Osteoblast (primary cell): ENCODE results near the gene ABCC5. TPM values are rescaled to one million over a fixed set of nuclear protein-coding genes. Genes with fewer than 3 reads are reported as not detected.

Experiments used
- DNase-seq: peaks from one replicate; pipeline ENCODE4 v3.0.0; 2011; ENCODE audit warnings: low spot score, mixed read lengths; ENCODE audit not compliant: insufficient read length; ENCODE audit errors: missing footprints
- H2AFZ ChIP-seq: 2 replicates; pipeline ENCODE4 v1.6.0; 2011; ENCODE audit warnings: mild to moderate bottlenecking, low read length
- H3K27ac ChIP-seq: 2 replicates; pipeline ENCODE4 v1.5.1; 2011; ENCODE audit warnings: mild to moderate bottlenecking, low read depth, low read length, moderate library complexity
- H3K27me3 ChIP-seq: 2 replicates; pipeline ENCODE4 v1.6.0; 2012; ENCODE audit warnings: mild to moderate bottlenecking, control low read depth, inconsistent platforms, low read length, moderate library complexity; ENCODE audit not compliant: insufficient read depth
- H3K36me3 ChIP-seq: 2 replicates; pipeline ENCODE4 v1.5.1; 2011; ENCODE audit warnings: mild to moderate bottlenecking, low read length, control low read depth, moderate library complexity; ENCODE audit not compliant: insufficient read depth
- H3K4me1 ChIP-seq: 2 replicates; pipeline ENCODE4 v1.5.1; 2011; ENCODE audit warnings: mild to moderate bottlenecking, low read length, control low read depth, moderate library complexity; ENCODE audit not compliant: insufficient read depth
- H3K4me2 ChIP-seq: 2 replicates; pipeline ENCODE4 v1.6.0; 2011; ENCODE audit warnings: mild to moderate bottlenecking, low read length; ENCODE audit not compliant: insufficient read depth
- H3K4me3 ChIP-seq: fragments of 200-600 bp; sonication (generic); 3 replicates; pipeline ENCODE4 v1.5.1; 2012; ENCODE audit warnings: mild to moderate bottlenecking, low read length, inconsistent platforms; ENCODE audit not compliant: insufficient read depth
- H3K79me2 ChIP-seq: 2 replicates; pipeline ENCODE4 v1.6.0; 2012; ENCODE audit warnings: mild to moderate bottlenecking, low read length, control low read depth, inconsistent platforms; ENCODE audit not compliant: insufficient read depth
- H3K9me3 ChIP-seq: 2 replicates; pipeline ENCODE4 v1.5.1; 2011; ENCODE audit warnings: low read depth, low read length, control low read depth
- H4K20me1 ChIP-seq: 2 replicates; pipeline ENCODE4 v1.6.0; 2012; ENCODE audit warnings: mild to moderate bottlenecking, low read length, control low read depth; ENCODE audit not compliant: insufficient read depth
- total RNA-seq: library from RNA; depleted of rRNA; stranded (reverse); fragments of >200 nt; gene quantifications from 2 replicates; pipeline ENCODE4 v1.2.3, GENCODE V29; 2012
- TF ChIP-seq, protein P1 (sequence below): IDR thresholded peaks from 2 replicates; pipeline ENCODE4 v1.5.1; 2011; ENCODE audit warnings: mild to moderate bottlenecking, low read depth, low read length, moderate library complexity; ENCODE audit errors: extremely low read depth

ABCC5 gene
- total RNA-seq, 1 donor, result 19.2 TPM

DNA sequence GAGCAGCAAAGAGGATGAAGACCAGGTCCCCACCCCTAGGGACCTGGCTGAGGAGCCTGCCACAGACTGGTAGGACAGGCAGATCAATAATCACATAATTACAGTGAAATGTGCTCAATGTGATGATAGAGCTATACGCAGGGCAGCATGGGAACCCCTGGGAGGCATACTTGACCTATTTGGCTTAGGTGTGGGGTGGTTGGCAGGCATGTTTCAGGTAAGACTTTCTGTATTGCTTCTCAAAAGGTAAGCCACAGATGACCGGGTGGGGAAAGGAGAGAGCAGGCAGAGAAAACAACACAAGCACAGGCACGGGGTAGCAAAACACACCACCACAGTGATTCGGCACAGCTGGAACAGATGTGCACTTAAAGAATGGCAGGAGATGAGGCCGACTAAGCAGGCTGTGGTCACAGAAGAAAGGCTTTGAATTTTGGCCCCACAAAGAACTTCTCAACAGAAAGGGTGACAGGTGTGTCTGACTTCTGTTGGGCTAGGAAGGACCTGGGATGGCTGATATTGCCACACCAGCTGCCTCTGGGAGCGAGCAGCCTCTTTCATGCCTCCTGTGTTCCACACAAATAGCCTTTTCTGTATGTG, 64.1 kb downstream of the ABCC5 start:
- H3K27ac ChIP-seq, result no peak overlapping the region
- no peak overlapping the region for H3K4me3 ChIP-seq
- H3K4me1 ChIP-seq, result no peaks in the 10 kb centered on the region
- no peaks in the 10 kb centered on the region for H3K9me3 ChIP-seq
- no peaks in the 10 kb centered on the region for H3K27me3 ChIP-seq
- no peak for DNase-seq
- H3K4me2 ChIP-seq, result no peak overlapping the region
- H3K36me3 ChIP-seq, result peaks cover 27% of the 10 kb centered on the region
- TF ChIP-seq, protein P1, sequence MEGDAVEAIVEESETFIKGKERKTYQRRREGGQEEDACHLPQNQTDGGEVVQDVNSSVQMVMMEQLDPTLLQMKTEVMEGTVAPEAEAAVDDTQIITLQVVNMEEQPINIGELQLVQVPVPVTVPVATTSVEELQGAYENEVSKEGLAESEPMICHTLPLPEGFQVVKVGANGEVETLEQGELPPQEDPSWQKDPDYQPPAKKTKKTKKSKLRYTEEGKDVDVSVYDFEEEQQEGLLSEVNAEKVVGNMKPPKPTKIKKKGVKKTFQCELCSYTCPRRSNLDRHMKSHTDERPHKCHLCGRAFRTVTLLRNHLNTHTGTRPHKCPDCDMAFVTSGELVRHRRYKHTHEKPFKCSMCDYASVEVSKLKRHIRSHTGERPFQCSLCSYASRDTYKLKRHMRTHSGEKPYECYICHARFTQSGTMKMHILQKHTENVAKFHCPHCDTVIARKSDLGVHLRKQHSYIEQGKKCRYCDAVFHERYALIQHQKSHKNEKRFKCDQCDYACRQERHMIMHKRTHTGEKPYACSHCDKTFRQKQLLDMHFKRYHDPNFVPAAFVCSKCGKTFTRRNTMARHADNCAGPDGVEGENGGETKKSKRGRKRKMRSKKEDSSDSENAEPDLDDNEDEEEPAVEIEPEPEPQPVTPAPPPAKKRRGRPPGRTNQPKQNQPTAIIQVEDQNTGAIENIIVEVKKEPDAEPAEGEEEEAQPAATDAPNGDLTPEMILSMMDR, result no peak
- H3K79me2 ChIP-seq, result no peaks in the 10 kb centered on the region
- no peak overlapping the region for H2AFZ ChIP-seq
- no peaks in the 10 kb centered on the region for H4K20me1 ChIP-seq

DNA sequence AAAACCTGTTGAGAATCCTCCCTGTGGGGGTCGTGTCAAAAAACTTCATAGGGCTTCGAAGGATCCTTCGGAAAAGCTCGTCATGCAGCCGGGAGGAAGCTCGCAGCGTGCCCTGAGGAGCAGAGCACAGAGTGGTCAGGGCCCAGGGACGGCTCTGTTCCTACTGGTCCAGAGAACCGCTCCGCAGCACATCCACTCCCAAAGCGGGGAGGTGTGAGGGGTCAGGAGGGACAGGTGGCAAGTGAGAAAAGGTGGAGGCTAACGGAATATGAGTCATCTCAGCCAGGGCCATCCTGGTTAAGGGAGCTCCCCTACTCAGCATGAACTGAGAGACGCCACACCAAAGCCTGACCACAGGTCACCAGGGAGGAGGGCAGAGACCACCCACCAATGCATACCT, 66.2 kb downstream of the ABCC5 start:
- Histone ChIP-seq H3K27me3 (no peaks in the 10 kb centered on the region), H3K27ac (no peak overlapping the region), H4K20me1 (no peaks in the 10 kb centered on the region), H3K4me3 (no peak overlapping the region), H3K4me1 (no peaks in the 10 kb centered on the region), H3K79me2 (no peaks in the 10 kb centered on the region), H3K36me3 (peaks cover 28% of the 10 kb centered on the region), H3K9me3 (no peaks in the 10 kb centered on the region), H3K4me2 (no peak overlapping the region), H2AFZ (no peak overlapping the region)
- DNase-seq, result no peak
- TF ChIP-seq, protein P1, result no peak

DNA sequence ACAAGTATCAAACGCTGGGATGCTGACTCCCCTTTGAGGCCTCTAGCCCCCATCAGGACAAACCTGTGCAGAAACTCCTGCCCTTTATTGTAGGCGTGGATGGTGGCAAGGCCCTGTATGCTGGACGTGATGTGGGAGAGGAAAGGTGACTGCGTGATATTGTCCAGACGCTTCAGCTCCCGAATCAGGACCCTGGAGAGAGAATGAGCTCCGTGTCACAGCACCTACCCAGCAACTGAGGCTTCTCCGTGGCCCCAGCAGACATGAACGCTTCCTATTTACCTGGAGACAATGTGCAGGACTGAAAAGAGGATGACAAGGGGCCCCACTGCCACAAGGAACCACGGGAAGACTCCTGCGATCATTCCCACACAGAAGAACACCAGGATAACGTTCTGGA, 68.0 kb downstream of the ABCC5 start:
- H3K4me3 ChIP-seq, result no peak overlapping the region
- no peak overlapping the region for H3K27ac ChIP-seq
- H3K4me2 ChIP-seq, result no peak overlapping the region
- peaks cover 36% of the 10 kb centered on the region for H3K36me3 ChIP-seq
- H2AFZ ChIP-seq, result no peak overlapping the region
- H4K20me1 ChIP-seq, result no peaks in the 10 kb centered on the region
- H3K79me2 ChIP-seq, result no peaks in the 10 kb centered on the region
- DNase-seq, result no peak
- no peaks in the 10 kb centered on the region for H3K27me3 ChIP-seq
- no peaks in the 10 kb centered on the region for H3K9me3 ChIP-seq
- no peaks in the 10 kb centered on the region for H3K4me1 ChIP-seq
- TF ChIP-seq, protein P1, result no peak

GRCh38 chr3:183946037-183946436, 71.6 kb downstream of the ABCC5 start:
- Histone ChIP-seq H3K4me1 (no peaks in the 10 kb centered on the region), H3K4me2 (no peak overlapping the region), H3K9me3 (no peaks in the 10 kb centered on the region), H3K4me3 (no peak overlapping the region), H2AFZ (no peak overlapping the region), H3K27me3 (no peaks in the 10 kb centered on the region), H3K79me2 (no peaks in the 10 kb centered on the region), H3K27ac (no peak overlapping the region), H4K20me1 (no peaks in the 10 kb centered on the region), H3K36me3 (peaks cover 45% of the 10 kb centered on the region)
- TF ChIP-seq, protein P1, result no peak
- no peak for DNase-seq
